HepG2 (cell line): ENCODE data around the gene QPCT.

Experiments used
- JARID2 ChIP-seq: sonication (generic); formaldehyde crosslinking; IDR thresholded peaks from 2 replicates; pipeline ENCODE4 v1.8.1; 2023; ENCODE audit warnings: missing genetic modification reagents, inconsistent platforms; ENCODE audit not compliant: insufficient replicate concordance
- KAT2B ChIP-seq: fragments of 150-350 bp; IDR thresholded peaks from 2 replicates; pipeline ENCODE4 v1.6.1; 2014; ENCODE audit warnings: low read depth, low read length, borderline replicate concordance
- KDM1A ChIP-seq: IDR thresholded peaks from 2 replicates; pipeline ENCODE4 v1.6.1; 2016; ENCODE audit warnings: missing compliant biosample characterization
- SSRP1 ChIP-seq: IDR thresholded peaks from 2 replicates; pipeline ENCODE4 v1.6.1; 2016; ENCODE audit warnings: control low read depth
- ZNF496 ChIP-seq: sonication (generic); formaldehyde crosslinking; IDR thresholded peaks from 2 replicates; pipeline ENCODE4 v1.8.1; 2023; ENCODE audit warnings: mild to moderate bottlenecking, moderate library complexity, missing genetic modification reagents; ENCODE audit not compliant: insufficient replicate concordance

DNA sequence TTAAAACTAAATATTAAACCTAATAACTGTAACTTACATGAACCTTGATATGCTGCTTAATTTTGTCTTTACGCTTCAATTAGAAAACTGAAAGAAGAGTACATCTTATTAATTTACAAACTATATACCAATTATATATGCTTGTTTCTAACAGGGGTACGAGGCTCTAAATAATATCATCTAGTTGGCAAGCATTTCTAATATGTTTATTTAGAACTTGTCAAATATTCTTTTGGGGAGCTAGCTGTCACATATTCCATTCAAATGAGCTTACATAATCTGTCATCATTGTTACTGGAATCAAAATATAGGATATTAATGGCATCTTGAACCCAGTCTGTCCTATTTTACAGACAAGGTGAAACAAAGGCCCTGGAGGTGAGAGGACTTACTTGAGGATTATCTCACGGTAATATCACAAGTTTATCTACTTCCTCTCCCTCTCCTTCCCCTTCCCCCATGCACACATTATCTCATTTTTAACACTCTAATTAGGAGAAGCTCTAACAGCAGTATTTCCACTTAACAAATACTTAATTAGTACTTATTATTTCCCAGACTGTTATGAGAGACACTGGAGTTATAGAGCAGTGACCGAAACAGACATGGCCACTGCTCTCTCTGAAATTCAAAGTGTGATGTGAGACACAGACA lies 23.3 kb upstream of the QPCT start:
- TF ChIP-seq SSRP1 (CRISPR knock-in tag) (no peak), JARID2 (CRISPR knock-in tag) (no peak), ZNF496 (CRISPR knock-in tag) (no peak), KAT2B (no peak), KDM1A (CRISPR knock-in tag) (no peak)
